Ammon's horn (tissue), 1 donor: ENCODE measurements around the gene OR1E2.
"Not testable (repeated sequence)": the region's sequence is repeated elsewhere in the genome, so short reads cannot be mapped to it uniquely, and the experiment has no call there.

ENCODE experiments used
- DNase-seq: peaks from one replicate; pipeline ENCODE4 v3.0.0-alpha.2; 2016; ENCODE audit warnings: low spot score

Gene OR1E2

DNA sequence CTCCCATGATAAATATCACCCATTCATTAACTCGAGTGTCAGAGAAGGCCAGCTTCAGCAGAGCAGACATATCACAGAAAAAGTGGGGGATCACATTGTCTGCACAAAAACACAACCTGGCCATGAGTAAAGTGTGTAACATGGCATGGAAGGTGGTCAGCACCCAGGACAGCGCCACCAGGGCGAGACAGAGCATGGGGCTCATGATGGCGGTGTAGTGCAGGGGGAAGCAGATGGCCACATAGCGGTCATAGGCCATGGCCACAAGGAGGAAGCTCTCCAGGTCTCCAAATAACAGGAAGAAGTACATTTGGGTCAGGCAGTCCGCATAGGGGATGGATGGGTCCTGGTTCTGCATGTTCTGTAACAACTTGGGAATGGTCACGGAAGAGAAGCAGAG is 35.8 kb downstream of the OR1E2 start:
- DNase-seq = not testable (repeated sequence)

DNA sequence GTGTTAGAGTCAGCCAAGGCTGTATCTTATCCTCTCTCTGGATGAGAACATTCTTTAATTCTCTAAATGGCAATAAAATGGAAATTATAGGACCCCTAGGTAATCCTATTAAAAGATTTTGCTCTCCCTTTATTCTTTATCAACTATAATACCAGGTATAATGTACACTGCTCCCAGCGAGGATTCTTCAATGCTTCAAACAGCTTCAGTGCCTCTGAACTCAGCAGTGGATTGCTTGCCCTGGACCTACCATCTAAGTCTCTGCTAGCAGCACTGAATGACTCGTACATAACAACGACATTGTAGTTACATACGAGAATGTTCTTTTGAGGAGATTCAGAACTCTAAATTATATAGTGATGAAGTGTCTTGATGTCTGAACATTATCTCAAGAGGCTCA is 43.9 kb downstream of the OR1E2 start:
- no peak for DNase-seq

DNA sequence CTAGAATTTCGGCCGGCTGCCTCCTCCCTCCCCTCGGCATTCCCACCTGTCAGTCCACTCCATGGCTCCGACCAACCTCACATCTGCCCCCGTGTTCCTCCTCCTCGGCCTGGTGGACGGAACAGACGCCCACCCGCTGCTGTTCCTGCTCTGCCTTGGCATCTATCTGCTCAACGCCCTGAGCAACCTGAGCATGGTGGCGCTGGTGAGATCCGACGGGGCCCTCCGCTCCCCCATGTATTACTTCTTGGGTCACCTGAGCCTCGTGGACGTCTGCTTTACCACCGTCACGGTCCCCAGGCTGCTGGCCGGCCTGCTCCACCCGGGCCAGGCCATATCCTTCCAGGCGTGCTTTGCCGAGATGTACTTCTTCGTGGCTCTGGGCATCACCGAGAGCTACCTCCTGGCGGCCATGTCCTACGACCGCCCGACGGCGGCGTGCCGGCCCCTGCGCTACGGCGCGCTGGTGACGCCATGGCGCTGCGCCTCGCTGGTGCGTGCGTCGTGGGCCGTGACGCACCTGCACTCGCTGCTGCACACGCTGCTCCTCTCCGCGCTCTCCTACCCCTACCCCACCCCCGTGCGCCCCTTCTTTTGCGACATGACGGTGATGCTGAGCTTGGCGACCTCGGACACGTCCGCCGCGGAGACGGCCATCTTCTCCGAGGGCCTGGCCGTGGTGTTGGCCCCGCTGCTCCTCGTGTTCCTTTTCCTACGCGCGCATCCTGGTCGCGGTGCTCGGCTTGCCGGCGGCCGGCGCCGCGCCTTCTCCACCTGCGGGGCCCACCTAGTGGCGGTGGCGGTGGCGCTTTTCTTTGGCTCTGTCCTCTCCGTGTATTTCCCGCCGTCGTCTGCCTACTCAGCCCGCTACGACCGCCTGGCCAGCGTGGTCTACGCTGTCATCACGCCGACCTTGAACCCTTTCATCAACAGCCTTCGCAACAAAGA is 47.5 kb downstream of the OR1E2 start, which contains the start of gene OR3A2:
Gene OR3A2 (minus strand): TSS at position 440 of the 948 bp plus-strand sequence.
- DNase-seq = no peak
